ENCODE data around the gene RIPPLY2.
"Not testable (repeated sequence)": the region's sequence is repeated elsewhere in the genome, so short reads cannot be mapped to it uniquely, and the experiment has no call there.

RIPPLY2 gene

GRCh38 chr6:83853178-83854000, at the start of gene RIPPLY2:
Gene RIPPLY2, plus strand, starts transcription at chr6:83853360. Its CDS starts 57 bp downstream, at chr6:83853417.
- DNase-seq = peak; percentile 91

GRCh38 chr6:83803492-83803891, 49.7 kb upstream of the RIPPLY2 start:
- not testable (repeated sequence) for DNase-seq

- no peak for DNase-seq
Measured at GRCh38 chr6:83804886-83805285, 48.3 kb upstream of the RIPPLY2 start.

GRCh38 chr6:83808005-83808404, 45.2 kb upstream of the RIPPLY2 start:
- no peak for DNase-seq

- no peak for DNase-seq
Measured at GRCh38 chr6:83808926-83809325, 44.2 kb upstream of the RIPPLY2 start.

DNA sequence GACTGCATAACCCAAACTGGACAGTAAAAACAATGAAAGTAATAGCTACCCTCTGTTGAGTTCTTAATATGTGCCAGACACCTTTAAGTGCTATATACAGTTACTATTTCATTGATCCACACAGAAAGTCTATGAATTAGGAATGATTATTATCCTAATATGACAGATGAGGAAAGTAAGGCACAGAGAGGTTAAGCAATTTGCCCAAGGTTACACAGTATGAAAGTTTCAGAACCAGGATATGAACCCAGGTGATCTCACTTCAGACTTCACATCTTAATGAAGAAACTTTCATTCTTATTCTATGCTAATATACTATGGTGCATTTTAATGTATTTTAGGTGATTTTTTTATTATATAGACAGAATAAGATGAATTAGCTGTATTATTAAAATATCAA, 40.6 kb upstream of the RIPPLY2 start:
- no peak for DNase-seq

DNA sequence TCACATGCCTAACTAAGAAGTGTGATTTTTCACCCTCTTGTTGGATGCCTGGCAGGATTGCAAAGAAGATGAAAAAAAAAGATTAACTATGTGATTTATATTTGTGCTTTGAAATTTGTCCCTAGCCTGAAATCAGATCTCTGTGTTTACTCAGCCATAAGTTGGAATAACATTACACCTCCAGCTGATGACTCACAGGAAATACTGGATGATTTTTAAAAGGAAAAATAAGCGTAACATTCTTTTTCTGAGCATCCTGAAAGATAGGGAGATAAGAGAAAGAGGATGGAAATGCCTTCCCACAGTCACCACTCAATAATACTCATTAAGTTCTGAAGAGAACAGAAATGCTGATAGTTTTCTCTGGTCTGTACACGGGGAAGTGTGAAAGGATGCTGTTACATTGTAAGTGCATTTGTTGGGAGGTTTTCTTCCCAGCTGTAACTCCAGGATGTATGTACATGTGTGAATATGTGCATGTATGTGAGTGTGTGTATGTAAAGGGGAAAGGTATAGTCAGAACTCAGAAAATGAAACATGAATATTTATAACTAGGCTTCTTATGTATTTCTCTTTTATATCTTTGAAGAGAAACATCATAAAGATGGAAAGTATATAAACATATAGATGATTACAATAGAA, 37.4 kb upstream of the RIPPLY2 start:
- DNase-seq = peak; percentile 19

DNA sequence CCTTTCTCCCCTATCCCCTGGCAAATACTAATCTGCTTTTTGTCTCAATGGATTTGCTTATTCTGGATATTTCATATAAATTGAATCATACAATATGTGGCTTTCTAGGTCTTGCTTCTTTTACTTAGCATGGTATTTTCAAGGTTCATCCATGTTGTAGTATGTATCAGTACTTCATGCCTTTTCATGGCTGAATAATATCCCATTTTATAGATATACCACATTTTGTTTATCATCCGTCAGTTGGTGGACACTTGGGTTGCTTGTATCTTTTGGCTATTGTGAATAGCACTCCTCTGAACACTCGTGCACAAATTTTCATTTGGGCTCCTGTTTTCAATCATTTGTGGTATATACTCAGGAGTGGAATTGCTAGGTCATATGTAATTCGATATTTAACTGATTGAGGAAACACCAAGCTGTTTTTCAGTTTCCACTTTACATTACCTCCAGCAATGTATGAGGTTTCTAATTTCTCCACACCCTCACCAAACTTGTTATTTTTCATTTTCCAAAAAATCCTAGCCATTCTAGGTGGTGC, 30.5 kb upstream of the RIPPLY2 start:
- no peak for DNase-seq

- peak; percentile 43 for DNase-seq
Measured at GRCh38 chr6:83824388-83824801, 28.8 kb upstream of the RIPPLY2 start.

GRCh38 chr6:83824831-83825230, 28.3 kb upstream of the RIPPLY2 start:
- DNase-seq = peak; percentile 37

DNA sequence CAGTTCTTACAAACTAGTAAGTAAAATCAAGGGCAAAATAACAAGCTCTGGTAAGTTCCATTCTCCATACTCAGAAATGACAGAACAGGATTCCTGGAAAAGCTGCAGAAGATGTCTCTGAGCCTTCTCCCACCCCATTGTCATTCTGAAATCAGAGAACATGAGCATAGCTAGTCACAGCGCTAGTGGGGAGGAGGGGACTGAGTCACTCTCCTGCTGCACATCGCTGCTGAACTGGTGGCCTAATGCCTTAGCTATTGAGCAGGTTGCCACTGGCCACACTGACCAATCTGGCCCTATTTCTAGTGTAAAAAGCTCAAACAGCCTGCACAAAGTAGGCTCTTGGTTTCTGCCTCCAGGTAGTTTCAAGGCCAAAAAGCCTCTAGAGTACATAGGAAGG, 26.1 kb upstream of the RIPPLY2 start:
- DNase-seq = peak; percentile 11

GRCh38 chr6:83838727-83839126, 14.4 kb upstream of the RIPPLY2 start:
- DNase-seq = no peak

GRCh38 chr6:83844170-83844569, 9.0 kb upstream of the RIPPLY2 start:
- no peak for DNase-seq

- no peak for DNase-seq
Measured at GRCh38 chr6:83846291-83846690, 6.9 kb upstream of the RIPPLY2 start.

DNA sequence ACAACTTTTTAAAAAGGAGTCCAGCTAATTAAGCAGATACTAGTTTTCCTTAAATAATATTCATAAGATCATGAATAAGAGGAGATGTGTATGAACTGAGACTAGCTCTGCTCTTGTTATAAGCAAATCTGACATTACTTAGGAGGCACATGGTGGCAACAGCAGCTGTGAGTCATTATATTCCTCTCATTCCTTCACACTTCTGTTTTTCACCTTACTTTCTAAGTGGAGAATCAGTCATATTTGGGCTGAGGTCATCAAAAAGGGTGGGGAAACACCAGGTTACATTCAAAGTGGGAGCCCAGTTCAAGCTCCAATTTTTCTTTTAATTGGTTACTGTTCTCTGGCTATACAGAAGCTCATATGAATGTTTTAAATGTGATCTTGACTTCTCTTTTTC, 6.0 kb upstream of the RIPPLY2 start:
- DNase-seq = no peak

DNA sequence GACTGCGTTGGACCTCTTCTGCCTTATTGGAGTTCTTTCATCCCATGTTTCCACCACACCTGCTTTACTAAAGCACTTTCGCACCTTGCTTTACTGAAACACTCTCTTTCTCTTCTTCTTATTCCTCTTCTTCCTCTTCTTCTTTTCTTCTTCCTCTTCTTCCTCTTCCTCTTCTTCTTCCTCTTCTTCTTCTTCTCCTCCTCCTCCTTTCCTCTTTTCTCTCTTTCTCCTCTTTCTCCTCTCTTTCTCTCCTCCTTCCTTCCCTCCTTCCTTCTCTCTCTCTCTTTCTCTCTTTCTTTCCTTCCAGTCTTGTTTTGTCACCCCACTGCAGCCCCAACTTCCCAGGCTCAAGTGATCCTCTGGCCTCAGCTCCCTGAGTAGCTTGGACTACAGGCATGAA, 4.0 kb upstream of the RIPPLY2 start:
- DNase-seq = no peak

DNA sequence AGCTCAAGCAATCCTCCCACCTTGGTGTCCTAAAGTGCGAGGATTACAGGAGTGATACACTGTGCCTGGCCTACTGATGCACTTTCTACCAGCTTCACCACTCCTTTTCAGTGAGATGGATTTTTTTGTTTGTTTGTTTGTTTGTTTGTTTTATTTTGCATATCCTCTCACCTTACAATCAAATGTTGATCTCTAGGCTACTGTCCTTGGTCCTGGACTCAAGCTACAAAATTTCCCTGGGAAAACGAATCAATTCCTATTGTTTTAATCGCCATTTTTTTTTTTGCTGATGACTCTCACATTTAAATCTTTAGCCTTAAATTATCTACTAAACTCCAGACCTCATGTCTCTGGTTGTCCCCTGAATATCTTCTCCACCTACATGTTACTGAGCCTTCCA, 3.5 kb upstream of the RIPPLY2 start:
- DNase-seq = no peak

GRCh38 chr6:83852528-83853177, 507 bp upstream of the RIPPLY2 start:
- DNase-seq = no peak

GRCh38 chr6:83854001-83854501, 891 bp downstream of the RIPPLY2 start:
- DNase-seq = peak; percentile 85

GRCh38 chr6:83854766-83855165, 1.6 kb downstream of the RIPPLY2 start:
- DNase-seq = no peak

GRCh38 chr6:83859410-83860358, 6.5 kb downstream of the RIPPLY2 start, which contains the start of gene CYB5R4:
Gene CYB5R4, plus strand, starts transcription at chr6:83859689. Its CDS starts 94 bp downstream, at chr6:83859783.
- peak; percentile 97 for DNase-seq

- no peak for DNase-seq
Measured at GRCh38 chr6:83860359-83860755, 7.2 kb downstream of the RIPPLY2 start.

Measured in NCI-H69 (cell line).